GM21737 (cell line): Measurements from ENCODE around the gene TBC1D4.

Experiments used
- ATAC-seq: cut with Tn5 transposase; IDR thresholded peaks from one replicate; pipeline ENCODE4 v1.9.1; 2021; ENCODE audit warnings: mild to moderate bottlenecking, moderate library complexity; ENCODE audit not compliant: unreplicated experiment

TBC1D4 gene

DNA sequence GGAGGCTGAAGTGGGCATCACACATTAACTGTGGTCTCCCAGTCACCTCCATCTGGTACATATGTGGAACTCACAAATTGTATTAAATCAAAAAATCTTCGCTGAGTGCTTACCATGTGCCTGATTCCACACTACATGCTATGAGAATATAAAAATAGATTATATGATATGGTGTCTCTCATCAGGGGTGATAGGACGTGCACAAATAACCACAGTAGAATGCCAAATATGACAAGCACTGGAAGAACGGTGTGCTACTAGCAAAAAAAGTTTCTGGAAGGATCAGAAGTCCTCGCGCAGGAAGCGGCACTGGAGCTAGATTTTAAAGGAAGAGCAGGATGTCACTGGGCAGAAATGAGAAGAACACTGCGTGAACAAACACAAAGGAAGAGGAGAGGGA is 62.3 kb downstream of the TBC1D4 start:
- no peak for ATAC-seq

DNA sequence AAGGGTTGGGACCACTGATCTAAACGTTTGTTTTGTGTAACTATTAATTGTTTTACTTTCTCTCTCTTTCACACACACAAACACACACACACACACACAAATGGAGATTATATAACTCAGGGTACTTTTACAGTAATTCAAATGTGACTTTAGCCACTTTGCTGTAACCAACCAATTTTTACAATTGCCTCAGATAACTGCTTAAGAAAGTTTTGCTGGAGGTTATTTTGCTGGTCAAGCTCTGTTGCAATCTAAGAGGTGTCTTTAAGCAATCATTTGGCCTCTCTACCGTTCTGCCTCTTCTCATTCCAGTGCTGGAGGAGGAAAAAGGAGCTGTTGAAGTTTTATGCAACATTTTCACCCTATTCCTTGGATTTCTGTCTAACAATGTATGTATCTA is 63.0 kb downstream of the TBC1D4 start:
- no peak for ATAC-seq

DNA sequence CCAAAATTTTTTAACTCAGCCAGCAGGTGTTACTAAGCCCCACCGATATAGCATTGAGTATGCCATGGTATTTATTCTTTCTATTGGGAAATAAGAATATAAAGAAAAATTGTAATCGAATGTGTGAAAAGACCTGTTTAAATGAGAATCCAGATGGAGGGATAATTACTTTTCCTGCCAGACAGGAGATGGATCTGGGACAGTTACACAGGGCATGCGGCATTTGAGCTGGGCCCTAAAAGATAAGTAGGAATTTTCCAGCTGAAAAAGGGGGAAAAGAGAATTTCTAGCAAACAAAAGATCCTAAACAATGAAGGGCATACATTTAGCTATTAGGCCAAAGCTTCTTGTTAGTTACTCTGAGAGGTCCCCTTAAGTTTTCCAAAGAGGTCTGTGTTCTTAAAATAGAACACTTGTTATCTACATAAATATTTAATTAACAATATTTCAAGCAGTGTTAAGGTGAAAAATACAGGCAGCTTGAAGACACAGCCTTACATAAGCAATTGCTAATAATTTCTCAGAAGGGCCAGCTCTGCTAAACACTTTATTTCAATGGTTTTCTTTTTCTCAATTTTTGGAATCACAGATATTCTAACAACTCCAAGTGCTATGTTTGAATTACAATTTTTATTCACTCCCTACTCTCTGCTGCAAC is 63.7 kb downstream of the TBC1D4 start:
- ATAC-seq: no peak

GRCh38 chr13:75417656-75418055 is 64.3 kb downstream of the TBC1D4 start:
- ATAC-seq: no peak

DNA sequence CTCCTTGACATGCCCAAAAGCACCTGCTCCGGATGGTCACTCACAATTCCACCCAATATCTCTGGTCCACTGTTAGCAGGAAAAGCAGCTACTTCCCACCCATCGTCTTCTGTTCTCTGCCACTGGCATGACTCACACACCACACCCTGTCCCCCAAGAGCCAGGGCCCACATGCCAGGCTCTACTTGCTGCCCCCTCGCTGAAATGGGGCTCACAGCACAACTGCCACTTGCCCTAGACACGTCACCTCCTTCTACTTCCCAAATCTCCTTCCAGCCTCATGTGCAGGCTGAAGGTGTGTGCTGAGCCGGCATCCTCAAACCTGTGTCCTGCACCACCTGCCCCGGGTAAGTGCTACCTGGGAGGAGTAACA is 65.0 kb downstream of the TBC1D4 start:
- ATAC-seq: no peak

GRCh38 chr13:75416327-75417011 is 65.5 kb downstream of the TBC1D4 start:
- ATAC-seq: no peak

DNA sequence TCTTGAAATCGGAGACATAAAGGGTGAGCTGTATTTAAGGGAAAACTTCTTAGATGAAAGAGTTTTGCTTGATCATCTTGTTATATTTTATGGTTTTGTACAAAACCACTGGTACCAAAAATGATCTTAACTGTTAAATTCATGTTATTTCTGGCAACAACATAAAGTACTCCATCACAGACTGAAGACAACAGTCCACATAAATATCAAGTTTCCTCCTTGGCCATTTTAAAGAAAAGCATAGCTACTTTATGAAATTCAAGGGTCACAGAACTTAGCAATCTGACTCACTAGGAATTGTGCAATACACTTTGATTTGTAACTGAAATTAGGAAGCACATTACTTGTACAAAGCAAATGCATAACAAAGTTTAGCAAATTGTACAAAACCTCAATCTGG is 66.3 kb downstream of the TBC1D4 start:
- ATAC-seq: no peak

- ATAC-seq: no peak
Observed at GRCh38 chr13:75415171-75415570, 66.8 kb downstream of the TBC1D4 start.

- no peak for ATAC-seq
Observed at GRCh38 chr13:75414036-75414827, 67.7 kb downstream of the TBC1D4 start.

GRCh38 chr13:75411924-75412537 is 69.9 kb downstream of the TBC1D4 start:
- no peak for ATAC-seq

DNA sequence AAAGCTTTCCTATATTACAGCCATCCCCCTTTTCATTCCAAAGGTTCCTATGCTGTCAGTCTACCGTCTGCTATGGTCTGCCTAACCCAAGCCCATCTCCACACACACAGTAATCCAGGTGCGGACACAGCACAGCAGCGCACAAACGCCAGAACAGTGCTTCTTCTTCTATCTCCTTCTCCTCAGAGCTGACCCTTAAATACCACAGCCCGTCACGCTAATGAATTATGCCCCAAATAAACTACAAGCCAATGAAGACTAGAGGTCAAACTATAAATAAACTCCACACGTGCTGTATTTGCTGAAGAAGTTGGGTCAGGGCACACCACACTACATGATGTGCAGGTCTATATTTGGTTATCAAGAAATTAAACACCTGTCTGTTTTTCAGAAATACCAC is 71.8 kb downstream of the TBC1D4 start:
- no peak for ATAC-seq

GRCh38 chr13:75407998-75408397 is 74.0 kb downstream of the TBC1D4 start:
- no peak for ATAC-seq

GRCh38 chr13:75407473-75407872 is 74.5 kb downstream of the TBC1D4 start:
- no peak for ATAC-seq

- no peak for ATAC-seq
Observed at GRCh38 chr13:75405976-75406703, 75.8 kb downstream of the TBC1D4 start.

DNA sequence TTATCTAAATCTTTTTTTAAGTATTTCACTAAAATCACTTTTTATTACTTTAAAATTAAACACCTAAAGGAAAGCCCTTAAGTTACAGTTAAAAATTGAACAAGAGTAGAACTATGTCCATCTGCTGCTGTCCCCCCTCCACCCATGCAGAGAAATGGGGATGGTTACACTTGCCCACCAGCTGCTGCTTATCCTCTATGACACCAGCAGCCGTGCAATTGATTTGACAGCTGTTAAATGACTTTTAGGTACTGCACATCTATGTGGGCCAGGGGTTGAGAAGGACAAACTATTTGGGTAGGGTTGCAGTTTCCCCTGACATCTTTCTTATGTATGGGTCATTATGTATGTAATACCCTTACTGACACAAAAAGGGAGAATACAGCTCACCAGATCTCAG is 77.2 kb downstream of the TBC1D4 start:
- no peak for ATAC-seq

DNA sequence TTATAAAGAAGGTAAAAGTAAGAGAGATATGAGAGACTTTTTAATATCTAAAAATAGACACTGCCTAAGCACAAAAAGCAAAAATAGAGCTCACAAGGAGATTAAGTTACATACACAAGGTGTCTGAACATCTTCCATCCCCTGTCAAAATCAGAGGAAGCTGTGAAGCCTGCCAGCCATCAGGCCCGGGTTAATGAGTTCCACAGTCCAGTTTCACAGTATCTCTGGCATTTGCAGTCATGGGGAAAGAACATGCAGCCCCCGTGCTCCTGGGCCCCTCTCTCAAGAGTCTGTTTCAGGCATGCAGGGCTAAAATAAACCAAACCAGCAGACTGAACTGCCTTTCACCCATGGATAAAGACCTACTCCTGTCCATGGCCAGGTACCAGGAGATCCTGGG is 79.2 kb downstream of the TBC1D4 start:
- no peak for ATAC-seq

DNA sequence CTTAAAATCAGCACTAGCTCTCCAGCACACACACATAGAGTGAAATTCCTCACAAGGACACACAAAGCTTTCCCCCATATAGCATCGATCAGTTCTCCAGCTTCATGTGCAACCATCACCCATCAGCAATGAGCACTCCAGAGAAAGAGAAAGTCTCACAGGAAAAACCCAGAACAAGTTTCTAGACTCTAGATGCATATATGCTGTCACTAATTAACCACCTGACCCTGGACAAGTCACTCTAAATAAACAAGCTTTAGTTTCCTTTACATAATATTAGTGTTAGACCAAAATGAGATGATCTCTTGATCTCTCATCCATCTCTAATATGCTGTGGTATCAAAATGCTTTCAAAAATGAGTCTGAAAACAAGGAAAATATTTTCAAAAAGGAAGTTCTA is 81.2 kb downstream of the TBC1D4 start:
- ATAC-seq: no peak

DNA sequence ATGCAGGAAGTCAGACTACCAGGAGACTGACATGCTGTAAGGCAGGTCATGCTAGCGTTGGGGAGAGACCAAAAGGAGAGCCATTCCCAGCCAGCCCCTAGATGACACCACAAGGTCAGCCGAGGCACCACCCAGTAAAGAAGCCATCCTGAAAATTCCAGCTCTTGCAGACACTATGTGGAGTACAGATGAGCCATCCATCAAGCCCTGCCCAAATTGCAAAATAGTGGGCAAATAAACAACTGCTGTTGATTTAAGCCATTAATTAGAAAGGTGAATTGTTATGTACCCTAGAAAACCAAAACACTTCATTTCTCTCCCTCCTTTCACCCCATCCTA is 82.1 kb downstream of the TBC1D4 start:
- no peak for ATAC-seq

DNA sequence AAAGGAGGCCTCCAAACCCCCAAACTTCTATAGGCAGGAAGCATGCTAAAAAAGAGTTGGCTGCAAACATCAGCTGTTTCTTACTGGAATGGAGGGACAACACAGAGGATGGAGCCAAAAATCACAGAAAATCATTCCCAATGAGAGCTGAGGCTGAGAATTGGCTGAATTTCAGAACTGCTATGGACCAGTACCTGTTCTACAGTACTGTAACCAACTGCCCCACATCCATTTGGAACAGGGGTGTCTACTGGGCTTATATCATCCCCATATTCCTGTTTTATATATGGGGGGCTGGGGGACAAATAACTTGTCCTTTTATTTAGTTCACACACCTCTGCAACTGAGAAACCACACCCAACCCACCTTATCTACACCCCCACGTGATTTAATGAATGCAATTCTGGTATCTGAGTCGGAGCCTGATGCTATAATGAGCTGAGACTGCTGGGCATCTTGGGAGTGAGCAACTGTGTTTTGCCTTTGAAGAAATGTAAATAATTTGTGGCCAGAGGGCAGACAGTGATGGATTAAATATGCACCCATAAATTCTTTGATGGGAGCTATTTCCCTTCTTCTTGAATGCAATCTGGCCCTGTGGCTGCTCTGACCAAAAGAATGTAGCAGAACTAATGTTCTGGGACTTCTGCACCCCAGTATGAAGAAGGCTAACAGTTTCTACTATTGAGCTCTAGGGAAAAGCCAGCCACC is 82.6 kb downstream of the TBC1D4 start:
- ATAC-seq: no peak

- no peak for ATAC-seq
Observed at GRCh38 chr13:75398072-75398471, 83.9 kb downstream of the TBC1D4 start.

DNA sequence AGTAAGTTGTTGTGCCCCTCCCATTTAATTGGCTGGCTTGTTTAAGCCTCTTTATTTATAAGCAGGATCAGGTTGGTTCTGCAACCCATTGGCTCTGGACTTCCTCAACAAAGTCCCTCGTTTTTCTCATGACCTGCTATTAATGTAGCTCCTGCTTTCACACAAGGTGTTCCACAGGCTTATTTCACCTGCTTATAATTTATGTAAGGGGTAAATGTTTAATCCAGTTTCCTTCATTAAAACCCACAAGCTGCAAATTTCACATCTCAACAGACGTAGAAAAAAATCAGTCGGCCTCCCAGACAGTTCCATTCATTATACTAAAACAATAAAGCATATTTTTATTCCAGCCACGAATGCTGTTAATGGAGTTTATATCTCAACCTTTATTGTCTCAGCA is 86.1 kb downstream of the TBC1D4 start:
- ATAC-seq: no peak
